HepG2 (cell line): ENCODE results near the gene PALMD. TPM values are rescaled to one million over a fixed set of nuclear protein-coding genes. Genes with fewer than 3 reads are reported as not detected.

Experiments
- AGO1 ChIP-seq: fragments of 200-400 bp; formaldehyde crosslinking; IDR thresholded peaks from 2 replicates; pipeline ENCODE4 v1.6.1; 2017; ENCODE audit warnings: mild to moderate bottlenecking, low read depth, low read length, moderate library complexity; ENCODE audit not compliant: poor library complexity, severe bottlenecking
- ARHGAP35 ChIP-seq: sonication (generic); formaldehyde crosslinking; IDR thresholded peaks from 2 replicates; pipeline ENCODE4 v1.9.0; 2022; ENCODE audit warnings: mild to moderate bottlenecking, inconsistent platforms, moderate library complexity, missing genetic modification reagents, borderline replicate concordance
- ATF7-NPFF ChIP-seq: sonication (generic); formaldehyde crosslinking; IDR thresholded peaks from 2 replicates; pipeline ENCODE4 v1.8.1; 2023; ENCODE audit warnings: mild to moderate bottlenecking, low read depth, missing genetic modification reagents, moderate library complexity
- GTF3A ChIP-seq: sonication (generic); formaldehyde crosslinking; conservative IDR thresholded peaks from 2 replicates; pipeline ENCODE4 v1.4.0; 2020; ENCODE audit warnings: mild to moderate bottlenecking, missing genetic modification reagents
- SALL2 ChIP-seq: sonication (generic); formaldehyde crosslinking; IDR thresholded peaks from 2 replicates; pipeline ENCODE4 v1.8.1; 2023; ENCODE audit warnings: mild to moderate bottlenecking, missing genetic modification reagents, inconsistent platforms
- SAP130 ChIP-seq: IDR thresholded peaks from 2 replicates; pipeline ENCODE4 v1.6.1; 2016; ENCODE audit warnings: low read depth
- SMAD1 ChIP-seq: sonication (generic); formaldehyde crosslinking; IDR thresholded peaks from 2 replicates; pipeline ENCODE4 v1.4.0; 2020; ENCODE audit warnings: missing genetic modification reagents, low read depth, mild to moderate bottlenecking, borderline replicate concordance
- SMARCE1 ChIP-seq: fragments of 450-650 bp; IDR thresholded peaks from 2 replicates; pipeline ENCODE4 v1.6.1; 2017; ENCODE audit warnings: borderline replicate concordance
- TBX3 ChIP-seq: fragments of 450-650 bp; IDR thresholded peaks from 2 replicates; pipeline ENCODE4 v1.6.1; 2017; ENCODE audit warnings: antibody characterized with exemption, mild to moderate bottlenecking, inconsistent platforms, borderline replicate concordance
- ZFYVE20 ChIP-seq: sonication (generic); formaldehyde crosslinking; IDR thresholded peaks from 2 replicates; pipeline ENCODE4 v1.8.0; 2023; ENCODE audit warnings: low read depth, mild to moderate bottlenecking, moderate library complexity, missing genetic modification reagents, borderline replicate concordance
- ZKSCAN8 ChIP-seq: IDR thresholded peaks from 2 replicates; pipeline ENCODE4 v1.6.1; 2016; ENCODE audit warnings: borderline replicate concordance, missing genetic modification reagents, missing compliant biosample characterization
- ZNF274 ChIP-seq: sonication (generic); formaldehyde crosslinking; IDR thresholded peaks from 2 replicates; pipeline ENCODE4 v1.5.1; 2020; ENCODE audit warnings: mild to moderate bottlenecking, missing genetic modification reagents
- ZNF615 ChIP-seq: sonication (generic); formaldehyde crosslinking; IDR thresholded peaks from 2 replicates; pipeline ENCODE4 v1.5.0; 2020; ENCODE audit warnings: mild to moderate bottlenecking, missing genetic modification reagents, borderline replicate concordance
- ZNF878 ChIP-seq: sonication (generic); formaldehyde crosslinking; IDR thresholded peaks from 2 replicates; pipeline ENCODE4 v1.8.1; 2023; ENCODE audit warnings: mild to moderate bottlenecking, missing genetic modification reagents, moderate library complexity
- polyA plus RNA-seq, 8 experiments: library from polyadenylated mRNA; depleted of rRNA in 3 of 8; stranded (reverse) in 7 of 8; unstranded in 1 of 8; fragments of >200 nt; fragmentation: Illumina TruSeq in 4 of 8; extraction: Trizol in 4 of 8; gene quantifications; 2 replicates each; pipeline versions ENCODE4 v1.2.1 to v1.2.3, GENCODE V29; 2011 to 2016; ENCODE audit warnings: low read depth in 4 of 8, missing spikeins in 1 of 8, mixed read lengths in 1 of 8; ENCODE audit not compliant: insufficient read depth in 1 of 8
- total RNA-seq, 5 experiments: library from RNA; depleted of rRNA; stranded (reverse); fragments of >200 nt; fragmentation: Illumina TruSeq; extraction: Trizol; gene quantifications; 2 replicates each; pipeline ENCODE4 v1.2.3, GENCODE V29; 2016; ENCODE audit warnings: low read depth in 1 of 5
- TF ChIP-seq, protein P1 (sequence below): sonication (generic); formaldehyde crosslinking; IDR thresholded peaks from 2 replicates; pipeline ENCODE4 v1.5.1; 2020; ENCODE audit warnings: mild to moderate bottlenecking, missing genetic modification reagents, borderline replicate concordance
- TF ChIP-seq, protein P2 (sequence below): IDR thresholded peaks from 2 replicates; pipeline ENCODE4 v1.6.1; 2016; ENCODE audit warnings: mild to moderate bottlenecking
- TF ChIP-seq, protein P3 (sequence below): sonication (generic); formaldehyde crosslinking; IDR thresholded peaks from 2 replicates; pipeline ENCODE4 v1.4.0; 2020; ENCODE audit warnings: missing genetic modification reagents
- TF ChIP-seq, protein P4 (sequence below): sonication (generic); formaldehyde crosslinking; IDR thresholded peaks from 2 replicates; pipeline ENCODE4 v1.5.0; 2020; ENCODE audit warnings: mild to moderate bottlenecking, missing genetic modification reagents

PALMD gene
- total and polyA plus RNA-seq, 2 of the 13 experiments (the other 11 are each of a cell fraction or from before 2014, with no cell fraction given) = 5.5 to 31.1 TPM

DNA sequence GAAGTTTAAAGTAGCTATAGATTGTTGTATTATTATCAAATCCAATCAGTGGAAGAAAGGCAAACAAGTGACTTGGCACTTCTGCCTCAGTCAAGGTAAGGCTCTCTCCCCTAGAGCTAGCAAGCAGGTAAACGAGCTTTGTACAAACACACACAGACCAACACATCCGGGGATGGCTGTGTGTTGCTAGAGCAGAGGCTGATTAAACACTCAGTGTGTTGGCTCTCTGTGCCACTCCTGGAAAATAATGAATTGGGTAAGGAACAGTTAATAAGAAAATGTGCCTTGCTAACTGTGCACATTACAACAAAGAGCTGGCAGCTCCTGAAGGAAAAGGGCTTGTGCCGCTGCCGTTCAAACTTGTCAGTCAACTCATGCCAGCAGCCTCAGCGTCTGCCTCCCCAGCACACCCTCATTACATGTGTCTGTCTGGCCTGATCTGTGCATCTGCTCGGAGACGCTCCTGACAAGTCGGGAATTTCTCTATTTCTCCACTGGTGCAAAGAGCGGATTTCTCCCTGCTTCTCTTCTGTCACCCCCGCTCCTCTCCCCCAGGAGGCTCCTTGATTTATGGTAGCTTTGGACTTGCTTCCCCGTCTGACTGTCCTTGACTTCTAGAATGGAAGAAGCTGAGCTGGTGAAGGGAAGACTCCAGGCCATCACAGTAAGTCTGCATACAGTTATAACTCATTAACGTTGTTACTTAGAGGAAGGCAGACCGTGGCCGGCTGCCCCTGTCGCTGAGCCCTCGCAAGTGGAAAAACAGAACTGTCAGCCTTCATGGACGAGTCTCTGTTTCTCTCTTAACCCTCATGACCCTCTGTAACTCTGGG is at the start of gene PALMD (continued):
- TF ChIP-seq, protein P1, sequence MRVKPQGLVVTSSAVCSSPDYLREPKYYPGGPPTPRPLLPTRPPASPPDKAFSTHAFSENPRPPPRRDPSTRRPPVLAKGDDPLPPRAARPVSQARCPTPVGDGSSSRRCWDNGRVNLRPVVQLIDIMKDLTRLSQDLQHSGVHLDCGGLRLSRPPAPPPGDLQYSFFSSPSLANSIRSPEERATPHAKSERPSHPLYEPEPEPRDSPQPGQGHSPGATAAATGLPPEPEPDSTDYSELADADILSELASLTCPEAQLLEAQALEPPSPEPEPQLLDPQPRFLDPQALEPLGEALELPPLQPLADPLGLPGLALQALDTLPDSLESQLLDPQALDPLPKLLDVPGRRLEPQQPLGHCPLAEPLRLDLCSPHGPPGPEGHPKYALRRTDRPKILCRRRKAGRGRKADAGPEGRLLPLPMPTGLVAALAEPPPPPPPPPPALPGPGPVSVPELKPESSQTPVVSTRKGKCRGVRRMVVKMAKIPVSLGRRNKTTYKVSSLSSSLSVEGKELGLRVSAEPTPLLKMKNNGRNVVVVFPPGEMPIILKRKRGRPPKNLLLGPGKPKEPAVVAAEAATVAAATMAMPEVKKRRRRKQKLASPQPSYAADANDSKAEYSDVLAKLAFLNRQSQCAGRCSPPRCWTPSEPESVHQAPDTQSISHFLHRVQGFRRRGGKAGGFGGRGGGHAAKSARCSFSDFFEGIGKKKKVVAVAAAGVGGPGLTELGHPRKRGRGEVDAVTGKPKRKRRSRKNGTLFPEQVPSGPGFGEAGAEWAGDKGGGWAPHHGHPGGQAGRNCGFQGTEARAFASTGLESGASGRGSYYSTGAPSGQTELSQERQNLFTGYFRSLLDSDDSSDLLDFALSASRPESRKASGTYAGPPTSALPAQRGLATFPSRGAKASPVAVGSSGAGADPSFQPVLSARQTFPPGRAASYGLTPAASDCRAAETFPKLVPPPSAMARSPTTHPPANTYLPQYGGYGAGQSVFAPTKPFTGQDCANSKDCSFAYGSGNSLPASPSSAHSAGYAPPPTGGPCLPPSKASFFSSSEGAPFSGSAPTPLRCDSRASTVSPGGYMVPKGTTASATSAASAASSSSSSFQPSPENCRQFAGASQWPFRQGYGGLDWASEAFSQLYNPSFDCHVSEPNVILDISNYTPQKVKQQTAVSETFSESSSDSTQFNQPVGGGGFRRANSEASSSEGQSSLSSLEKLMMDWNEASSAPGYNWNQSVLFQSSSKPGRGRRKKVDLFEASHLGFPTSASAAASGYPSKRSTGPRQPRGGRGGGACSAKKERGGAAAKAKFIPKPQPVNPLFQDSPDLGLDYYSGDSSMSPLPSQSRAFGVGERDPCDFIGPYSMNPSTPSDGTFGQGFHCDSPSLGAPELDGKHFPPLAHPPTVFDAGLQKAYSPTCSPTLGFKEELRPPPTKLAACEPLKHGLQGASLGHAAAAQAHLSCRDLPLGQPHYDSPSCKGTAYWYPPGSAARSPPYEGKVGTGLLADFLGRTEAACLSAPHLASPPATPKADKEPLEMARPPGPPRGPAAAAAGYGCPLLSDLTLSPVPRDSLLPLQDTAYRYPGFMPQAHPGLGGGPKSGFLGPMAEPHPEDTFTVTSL (CRISPR knock-in tag) = no peak
- TF ChIP-seq ZNF274 (CRISPR knock-in tag) (peak; percentile 76; the same call in 1 of the 2 replicates), ATF7-NPFF (CRISPR knock-in tag) (no peak), SMAD1 (CRISPR knock-in tag) (no peak), SALL2 (CRISPR knock-in tag) (no peak), ZFYVE20 (CRISPR knock-in tag) (no peak), SAP130 (peak; percentile 58; the same call in 1 of the 2 replicates), ZKSCAN8 (CRISPR knock-in tag) (no peak), ARHGAP35 (CRISPR knock-in tag) (no peak), ZNF615 (no peak), SMARCE1 (no peak), AGO1 (no peak), TBX3 (no peak), GTF3A (no peak), ZNF878 (CRISPR knock-in tag) (no peak)
- TF ChIP-seq, protein P2, sequence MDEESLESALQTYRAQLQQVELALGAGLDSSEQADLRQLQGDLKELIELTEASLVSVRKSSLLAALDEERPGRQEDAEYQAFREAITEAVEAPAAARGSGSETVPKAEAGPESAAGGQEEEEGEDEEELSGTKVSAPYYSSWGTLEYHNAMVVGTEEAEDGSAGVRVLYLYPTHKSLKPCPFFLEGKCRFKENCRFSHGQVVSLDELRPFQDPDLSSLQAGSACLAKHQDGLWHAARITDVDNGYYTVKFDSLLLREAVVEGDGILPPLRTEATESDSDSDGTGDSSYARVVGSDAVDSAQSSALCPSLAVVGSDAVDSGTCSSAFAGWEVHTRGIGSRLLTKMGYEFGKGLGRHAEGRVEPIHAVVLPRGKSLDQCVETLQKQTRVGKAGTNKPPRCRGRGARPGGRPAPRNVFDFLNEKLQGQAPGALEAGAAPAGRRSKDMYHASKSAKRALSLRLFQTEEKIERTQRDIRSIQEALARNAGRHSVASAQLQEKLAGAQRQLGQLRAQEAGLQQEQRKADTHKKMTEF = peak; percentile 24; the same call in 1 of the 2 replicates
- TF ChIP-seq, protein P3, sequence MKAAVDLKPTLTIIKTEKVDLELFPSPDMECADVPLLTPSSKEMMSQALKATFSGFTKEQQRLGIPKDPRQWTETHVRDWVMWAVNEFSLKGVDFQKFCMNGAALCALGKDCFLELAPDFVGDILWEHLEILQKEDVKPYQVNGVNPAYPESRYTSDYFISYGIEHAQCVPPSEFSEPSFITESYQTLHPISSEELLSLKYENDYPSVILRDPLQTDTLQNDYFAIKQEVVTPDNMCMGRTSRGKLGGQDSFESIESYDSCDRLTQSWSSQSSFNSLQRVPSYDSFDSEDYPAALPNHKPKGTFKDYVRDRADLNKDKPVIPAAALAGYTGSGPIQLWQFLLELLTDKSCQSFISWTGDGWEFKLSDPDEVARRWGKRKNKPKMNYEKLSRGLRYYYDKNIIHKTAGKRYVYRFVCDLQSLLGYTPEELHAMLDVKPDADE = no peak
- TF ChIP-seq, protein P4, sequence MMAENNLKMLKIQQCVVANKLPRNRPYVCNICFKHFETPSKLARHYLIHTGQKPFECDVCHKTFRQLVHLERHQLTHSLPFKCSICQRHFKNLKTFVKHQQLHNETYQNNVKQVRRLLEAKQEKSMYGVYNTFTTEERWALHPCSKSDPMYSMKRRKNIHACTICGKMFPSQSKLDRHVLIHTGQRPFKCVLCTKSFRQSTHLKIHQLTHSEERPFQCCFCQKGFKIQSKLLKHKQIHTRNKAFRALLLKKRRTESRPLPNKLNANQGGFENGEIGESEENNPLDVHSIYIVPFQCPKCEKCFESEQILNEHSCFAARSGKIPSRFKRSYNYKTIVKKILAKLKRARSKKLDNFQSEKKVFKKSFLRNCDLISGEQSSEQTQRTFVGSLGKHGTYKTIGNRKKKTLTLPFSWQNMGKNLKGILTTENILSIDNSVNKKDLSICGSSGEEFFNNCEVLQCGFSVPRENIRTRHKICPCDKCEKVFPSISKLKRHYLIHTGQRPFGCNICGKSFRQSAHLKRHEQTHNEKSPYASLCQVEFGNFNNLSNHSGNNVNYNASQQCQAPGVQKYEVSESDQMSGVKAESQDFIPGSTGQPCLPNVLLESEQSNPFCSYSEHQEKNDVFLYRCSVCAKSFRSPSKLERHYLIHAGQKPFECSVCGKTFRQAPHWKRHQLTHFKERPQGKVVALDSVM = no peak
